NCI-H146 treated with DMSO at 0.1 percent for 48 hours (cell line): ENCODE data around the gene COBLL1.

Experiments
- DNase-seq: peaks from one replicate; lab custom pipeline; 2025; ENCODE audit not compliant: unreplicated experiment; lab: John Stamatoyannopoulos, UW

The COBLL1 gene

GRCh38 chr2:164859251-164859818 lies 17.7 kb upstream of the COBLL1 start:
- no peak for DNase-seq

- DNase-seq = no peak
These were observed 10.5 kb upstream of the COBLL1 start for GRCh38 chr2:164852086-164852485.

GRCh38 chr2:164850235-164850634 lies 8.6 kb upstream of the COBLL1 start:
- DNase-seq = no peak

- no peak for DNase-seq
These were observed 7.9 kb upstream of the COBLL1 start for GRCh38 chr2:164849506-164849905.

GRCh38 chr2:164847981-164848741 lies 6.5 kb upstream of the COBLL1 start:
- peak; percentile 10 for DNase-seq

- DNase-seq = no peak
These were observed 5.7 kb upstream of the COBLL1 start for GRCh38 chr2:164847291-164847690.

GRCh38 chr2:164846276-164846675 lies 4.7 kb upstream of the COBLL1 start:
- no peak for DNase-seq

GRCh38 chr2:164843346-164843911 lies 1.8 kb upstream of the COBLL1 start:
- DNase-seq = no peak

GRCh38 chr2:164842624-164842966 lies 972 bp upstream of the COBLL1 start:
- no peak for DNase-seq

GRCh38 chr2:164840930-164841718 lies 499 bp downstream of the COBLL1 start:
- peak; percentile 36 for DNase-seq

- DNase-seq = peak; percentile 15
These were observed 1.1 kb downstream of the COBLL1 start for GRCh38 chr2:164840458-164840929.

- DNase-seq = no peak
These were observed 1.6 kb downstream of the COBLL1 start for GRCh38 chr2:164839914-164840457.

- no peak for DNase-seq
These were observed 3.8 kb downstream of the COBLL1 start for GRCh38 chr2:164837807-164838206.

- DNase-seq = no peak
These were observed 4.7 kb downstream of the COBLL1 start for GRCh38 chr2:164836907-164837306.

- no peak for DNase-seq
These were observed 6.3 kb downstream of the COBLL1 start for GRCh38 chr2:164835302-164835701.

- DNase-seq = peak; percentile 10
These were observed 9.7 kb downstream of the COBLL1 start for GRCh38 chr2:164831887-164832286.

- no peak for DNase-seq
These were observed 10.4 kb downstream of the COBLL1 start for GRCh38 chr2:164831180-164831579.

- DNase-seq = no peak
These were observed 15.1 kb downstream of the COBLL1 start for GRCh38 chr2:164826293-164827243.

- DNase-seq = no peak
These were observed 16.8 kb downstream of the COBLL1 start for GRCh38 chr2:164824872-164825271.

- no peak for DNase-seq
These were observed 18.5 kb downstream of the COBLL1 start for GRCh38 chr2:164823126-164823525.
